ENCODE measurements around the gene ZNF385B. TPM values are rescaled to one million over a fixed set of nuclear protein-coding genes. Genes with fewer than 3 reads are reported as not detected.

ZNF385B gene
- total RNA-seq, 3 donors from 2014 or later (not counting 1 experiment from before 2014, with no cell fraction given), result 0.54 TPM; not detected in 2

DNA sequence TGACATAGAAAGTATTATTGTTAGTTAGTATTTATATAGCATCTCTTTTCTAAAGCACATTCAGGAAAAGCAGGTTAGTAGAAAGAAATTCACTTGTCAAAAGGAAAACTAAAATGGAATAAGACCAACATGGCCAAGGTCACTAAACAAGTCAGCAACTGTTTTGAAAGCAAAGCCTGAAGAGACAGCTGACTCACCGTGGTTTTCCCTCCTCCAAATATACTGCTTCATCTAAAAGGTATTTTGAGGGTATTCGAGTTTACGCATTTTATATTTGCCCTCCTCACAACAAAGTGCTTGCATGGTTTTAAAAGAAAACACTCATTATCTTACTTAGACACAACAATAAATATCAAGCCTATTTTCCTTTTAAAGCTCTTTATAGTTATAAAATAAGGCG is 24.0 kb downstream of the ZNF385B start:
- intact Hi-C loops (cut with micrococcal nuclease), result no loop called here
- no peak for TF ChIP-seq CTCF (IDR thresholded peaks at IDR 0.05)
- no peaks in the 10 kb centered on the region for H3K36me3 ChIP-seq (ENCODE audit: control insufficient read depth, insufficient read depth, low read length)
- no peak overlapping the region for H3K4me3 ChIP-seq (ENCODE audit: low read length)
- 48% methylated on average over 3 of the region's 4 CpGs for WGBS (ENCODE audit: insufficient coverage)
- no peaks in the 10 kb centered on the region for H3K9me3 ChIP-seq (ENCODE audit: control insufficient read depth, insufficient read depth, low read length)
- H3K4me3 Mint-ChIP-seq, result no peak overlapping the region
- no peak for ATAC-seq
- peaks cover 0 to 3% of the 10 kb centered on the region in 2 donors for H3K27me3 Mint-ChIP-seq (ENCODE audit: low read depth in 2 of 2)
- H3K36me3 Mint-ChIP-seq, result no peaks in the 10 kb centered on the region
- no peak overlapping the region for H3K27ac ChIP-seq (ENCODE audit: low read length)
- no peaks in the 10 kb centered on the region for H3K27me3 ChIP-seq (ENCODE audit: control insufficient read depth, insufficient read depth, low read length)
- no peaks in the 10 kb centered on the region for H3K4me1 Mint-ChIP-seq
- H3K4me1 ChIP-seq (ENCODE audit: control insufficient read depth, insufficient read depth, low read length), result no peaks in the 10 kb centered on the region
- peaks cover 0 to 2% of the 10 kb centered on the region in 2 donors for H3K9me3 Mint-ChIP-seq
- no peak for DNase-seq
- H3K27ac Mint-ChIP-seq, result no peak overlapping the region

DNA sequence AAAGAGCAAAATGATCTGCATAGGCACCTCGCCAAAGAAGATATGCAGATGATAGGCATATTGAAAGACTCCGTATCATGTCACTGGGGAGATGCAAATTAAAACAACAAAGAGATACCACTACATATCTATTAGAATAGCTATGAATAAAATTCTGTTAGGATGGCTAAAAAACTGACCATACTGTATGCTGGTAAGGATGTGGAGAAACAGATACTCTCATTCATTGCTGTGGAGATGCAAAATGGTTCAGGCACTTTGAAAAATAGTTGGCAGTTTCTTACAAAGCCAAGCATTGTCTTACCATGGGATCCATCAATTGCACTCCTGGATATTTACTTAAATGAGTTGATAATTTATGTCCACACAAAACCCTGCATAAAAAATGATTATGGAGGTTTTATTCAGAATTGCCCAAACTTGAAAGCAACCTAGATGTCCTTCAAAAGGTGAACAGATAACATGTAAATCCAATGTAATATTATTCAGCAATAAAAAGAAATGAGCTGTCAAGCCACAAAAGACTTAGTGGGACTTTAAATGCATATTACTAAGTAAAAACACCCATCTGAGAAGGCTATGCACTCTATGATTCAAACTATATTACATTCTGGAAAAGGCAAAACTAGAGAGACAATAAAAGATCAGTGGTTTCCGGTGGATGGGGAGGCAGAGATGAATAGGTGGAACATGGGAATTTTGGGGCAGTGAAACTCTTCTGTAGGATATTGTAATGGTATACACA is 31.2 kb downstream of the ZNF385B start:
- Mint-ChIP-seq H3K4me3 (no peak overlapping the region), H3K27ac (no peak overlapping the region), H3K27me3 (ENCODE audit: low read depth in 2 of 2) (no peaks in the 10 kb centered on the region), H3K4me1 (no peaks in the 10 kb centered on the region), H3K9me3 (peaks cover 0 to 6% of the 10 kb centered on the region in 2 donors), H3K36me3 (no peaks in the 10 kb centered on the region)
- no peak for TF ChIP-seq CTCF (IDR thresholded peaks at IDR 0.05)
- Histone ChIP-seq H3K9me3 (ENCODE audit: control insufficient read depth, insufficient read depth, low read length) (no peaks in the 10 kb centered on the region), H3K27ac (ENCODE audit: low read length) (no peak overlapping the region), H3K36me3 (ENCODE audit: control insufficient read depth, insufficient read depth, low read length) (no peaks in the 10 kb centered on the region), H3K27me3 (ENCODE audit: control insufficient read depth, insufficient read depth, low read length) (no peaks in the 10 kb centered on the region), H3K4me3 (ENCODE audit: low read length) (no peak overlapping the region), H3K4me1 (ENCODE audit: control insufficient read depth, insufficient read depth, low read length) (no peaks in the 10 kb centered on the region)
- WGBS (ENCODE audit: insufficient coverage), result 87% methylated on average over 2 of the region's 3 CpGs
- DNase-seq, result no peak
- intact Hi-C loops (cut with micrococcal nuclease), result no loop called here
- ATAC-seq, result no peak

GRCh38 chr2:179826297-179826696 is 35.1 kb downstream of the ZNF385B start:
- Mint-ChIP-seq H3K27me3 (ENCODE audit: low read depth in 2 of 2) (peaks cover 0 to 2% of the 10 kb centered on the region in 2 donors), H3K27ac (no peak overlapping the region), H3K9me3 (peaks cover 2 to 6% of the 10 kb centered on the region in 2 donors), H3K36me3 (no peaks in the 10 kb centered on the region), H3K4me3 (no peak overlapping the region), H3K4me1 (no peaks in the 10 kb centered on the region)
- H3K4me1 ChIP-seq (ENCODE audit: control insufficient read depth, insufficient read depth, low read length), result no peaks in the 10 kb centered on the region
- H3K4me3 ChIP-seq (ENCODE audit: low read length), result no peak overlapping the region
- DNase-seq (no peak), ATAC-seq (no peak)
- no peaks in the 10 kb centered on the region for H3K27me3 ChIP-seq (ENCODE audit: control insufficient read depth, insufficient read depth, low read length)
- 77% methylated on average over 2 of the region's 2 CpGs for WGBS (ENCODE audit: insufficient coverage)
- H3K27ac ChIP-seq (ENCODE audit: low read length), result no peak overlapping the region
- intact Hi-C loops (cut with micrococcal nuclease), result no loop called here
- TF ChIP-seq CTCF (IDR thresholded peaks at IDR 0.05), result no peak
- no peaks in the 10 kb centered on the region for H3K36me3 ChIP-seq (ENCODE audit: control insufficient read depth, insufficient read depth, low read length)
- H3K9me3 ChIP-seq (ENCODE audit: control insufficient read depth, insufficient read depth, low read length), result no peaks in the 10 kb centered on the region

DNA sequence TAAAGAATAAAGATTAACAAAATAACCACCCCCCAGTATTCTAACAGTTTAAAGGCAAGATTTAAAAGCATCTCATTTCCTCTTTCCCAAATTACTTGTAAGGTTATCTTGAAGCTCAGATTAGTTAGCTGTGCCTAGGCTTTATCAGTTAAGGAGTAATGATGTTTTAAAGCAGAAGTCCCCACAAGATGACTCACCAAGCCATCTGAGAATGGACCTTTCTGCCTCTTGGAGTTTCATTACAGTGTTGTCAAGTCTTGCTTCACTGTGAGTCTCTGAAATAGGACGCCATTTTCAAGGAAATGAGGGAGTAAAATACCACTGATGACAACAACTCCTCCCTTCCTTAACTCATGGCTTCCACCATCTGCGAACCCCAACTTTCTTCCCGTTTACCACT is 35.9 kb downstream of the ZNF385B start:
- H3K27ac Mint-ChIP-seq, result no peak overlapping the region
- H3K4me3 Mint-ChIP-seq, result no peak overlapping the region
- no peak for TF ChIP-seq CTCF (IDR thresholded peaks at IDR 0.05)
- intact Hi-C loops (cut with micrococcal nuclease), result no loop called here
- H3K9me3 Mint-ChIP-seq, result peaks cover 2 to 6% of the 10 kb centered on the region in 2 donors
- H3K4me1 Mint-ChIP-seq, result no peaks in the 10 kb centered on the region
- Histone ChIP-seq H3K4me3 (ENCODE audit: low read length) (no peak overlapping the region), H3K9me3 (ENCODE audit: control insufficient read depth, insufficient read depth, low read length) (no peaks in the 10 kb centered on the region), H3K36me3 (ENCODE audit: control insufficient read depth, insufficient read depth, low read length) (no peaks in the 10 kb centered on the region), H3K4me1 (ENCODE audit: control insufficient read depth, insufficient read depth, low read length) (no peaks in the 10 kb centered on the region), H3K27ac (ENCODE audit: low read length) (no peak overlapping the region), H3K27me3 (ENCODE audit: control insufficient read depth, insufficient read depth, low read length) (no peaks in the 10 kb centered on the region)
- peaks cover 0 to 2% of the 10 kb centered on the region in 2 donors for H3K27me3 Mint-ChIP-seq (ENCODE audit: low read depth in 2 of 2)
- no peaks in the 10 kb centered on the region for H3K36me3 Mint-ChIP-seq
- no peak for DNase-seq
- WGBS (ENCODE audit: insufficient coverage), result 80% methylated on average over 3 of the region's 3 CpGs
- ATAC-seq, result no peak
